Astrocyte (in vitro differentiated cells and primary cell): ENCODE results near the gene SLBP.

Source experiments
- EZH2 ChIP-seq: IDR thresholded peaks from 2 replicates; pipeline ENCODE4 v1.6.1; 2012; ENCODE audit warnings: mild to moderate bottlenecking, low read length, inconsistent platforms; ENCODE audit not compliant: insufficient read depth
- TF ChIP-seq, protein P1 (sequence below): IDR thresholded peaks from 2 replicates; pipeline ENCODE4 v1.5.1; 2011; ENCODE audit warnings: low read depth, mild to moderate bottlenecking, inconsistent platforms, low read length, moderate library complexity; ENCODE audit not compliant: insufficient read depth

DNA sequence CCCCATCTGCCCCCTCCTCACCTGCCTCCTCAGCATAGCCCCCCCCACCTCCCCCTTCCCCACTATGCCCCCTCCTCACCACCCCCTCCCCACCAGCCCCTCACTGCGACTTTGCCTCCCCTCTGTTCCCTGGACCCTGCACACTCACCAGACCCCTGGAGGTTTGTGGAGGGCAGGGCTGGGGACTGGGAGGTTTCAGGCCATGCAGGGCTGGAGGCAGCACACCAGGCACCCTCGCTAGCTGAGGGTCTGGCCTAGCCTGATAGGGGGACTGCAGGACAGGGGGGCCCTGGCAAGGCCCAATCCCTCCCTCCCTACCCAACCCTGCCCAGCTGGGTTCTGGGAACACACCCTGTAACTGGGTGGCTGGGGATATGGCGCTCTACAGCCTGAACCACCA, 37.3 kb upstream of the SLBP start:
- TF ChIP-seq, protein P1, sequence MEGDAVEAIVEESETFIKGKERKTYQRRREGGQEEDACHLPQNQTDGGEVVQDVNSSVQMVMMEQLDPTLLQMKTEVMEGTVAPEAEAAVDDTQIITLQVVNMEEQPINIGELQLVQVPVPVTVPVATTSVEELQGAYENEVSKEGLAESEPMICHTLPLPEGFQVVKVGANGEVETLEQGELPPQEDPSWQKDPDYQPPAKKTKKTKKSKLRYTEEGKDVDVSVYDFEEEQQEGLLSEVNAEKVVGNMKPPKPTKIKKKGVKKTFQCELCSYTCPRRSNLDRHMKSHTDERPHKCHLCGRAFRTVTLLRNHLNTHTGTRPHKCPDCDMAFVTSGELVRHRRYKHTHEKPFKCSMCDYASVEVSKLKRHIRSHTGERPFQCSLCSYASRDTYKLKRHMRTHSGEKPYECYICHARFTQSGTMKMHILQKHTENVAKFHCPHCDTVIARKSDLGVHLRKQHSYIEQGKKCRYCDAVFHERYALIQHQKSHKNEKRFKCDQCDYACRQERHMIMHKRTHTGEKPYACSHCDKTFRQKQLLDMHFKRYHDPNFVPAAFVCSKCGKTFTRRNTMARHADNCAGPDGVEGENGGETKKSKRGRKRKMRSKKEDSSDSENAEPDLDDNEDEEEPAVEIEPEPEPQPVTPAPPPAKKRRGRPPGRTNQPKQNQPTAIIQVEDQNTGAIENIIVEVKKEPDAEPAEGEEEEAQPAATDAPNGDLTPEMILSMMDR = no peak
- no peak for TF ChIP-seq EZH2
